Measurements from ENCODE around the gene PPP6R3.

- peak; percentile 92 for TF ChIP-seq CTCF (conservative IDR thresholded peaks at IDR 0.05; ENCODE audit: low read depth, low read length)
- TF ChIP-seq EZH2phosphoT487 (IDR thresholded peaks at IDR 0.05; ENCODE audit: borderline replicate concordance, low read length): no peak
- TF ChIP-seq EZH2 (IDR thresholded peaks at IDR 0.05; ENCODE audit: low read length, unreplicated experiment): no peak
Measured at GRCh38 chr11:68447015-68447801, 13.3 kb upstream of the PPP6R3 start.

All from PC-3 (cell line).